GM21723 (cell line): ENCODE results near the gene FGF3.

Source experiments
- ATAC-seq: cut with Tn5 transposase; IDR thresholded peaks from one replicate; pipeline ENCODE4 v1.9.1; 2021; ENCODE audit warnings: mild to moderate bottlenecking, moderate library complexity; ENCODE audit not compliant: unreplicated experiment

Gene FGF3

DNA sequence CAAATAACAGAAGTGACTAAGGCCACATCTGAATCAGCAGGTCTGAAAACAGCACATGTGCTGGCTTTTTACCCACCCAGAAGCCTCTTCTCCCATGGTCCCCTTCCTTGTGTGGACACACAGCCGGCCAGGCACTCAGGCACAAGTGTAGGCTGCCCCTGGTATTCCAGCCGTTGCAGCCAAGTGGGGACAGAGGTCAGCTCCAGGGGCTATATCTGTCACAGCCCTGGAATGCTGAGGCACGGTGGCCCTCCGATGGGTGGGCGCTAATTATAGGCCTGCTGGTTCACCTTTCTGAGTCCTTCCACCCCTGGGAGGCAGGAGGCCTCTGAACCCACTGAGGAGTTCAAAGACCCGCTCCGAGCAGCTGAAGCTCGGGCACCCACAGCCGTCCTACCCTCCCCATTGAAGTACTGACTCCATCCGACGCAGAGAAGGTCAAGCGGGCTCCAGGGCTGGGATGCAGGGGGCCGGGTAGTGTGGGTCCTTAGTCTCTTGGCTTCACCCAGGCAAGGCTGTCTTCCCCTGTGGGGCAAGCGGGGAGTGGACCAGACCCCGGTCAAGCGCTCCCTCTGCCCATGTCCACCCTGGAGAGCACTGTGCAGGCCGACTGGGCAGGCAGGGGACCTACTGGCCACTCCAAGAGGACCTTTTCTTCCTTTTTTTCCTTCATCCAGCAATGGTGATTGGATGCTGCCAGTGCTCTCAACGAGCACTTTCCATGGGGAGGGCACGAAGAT lies 14.3 kb downstream of the FGF3 start:
- ATAC-seq, result no peak

DNA sequence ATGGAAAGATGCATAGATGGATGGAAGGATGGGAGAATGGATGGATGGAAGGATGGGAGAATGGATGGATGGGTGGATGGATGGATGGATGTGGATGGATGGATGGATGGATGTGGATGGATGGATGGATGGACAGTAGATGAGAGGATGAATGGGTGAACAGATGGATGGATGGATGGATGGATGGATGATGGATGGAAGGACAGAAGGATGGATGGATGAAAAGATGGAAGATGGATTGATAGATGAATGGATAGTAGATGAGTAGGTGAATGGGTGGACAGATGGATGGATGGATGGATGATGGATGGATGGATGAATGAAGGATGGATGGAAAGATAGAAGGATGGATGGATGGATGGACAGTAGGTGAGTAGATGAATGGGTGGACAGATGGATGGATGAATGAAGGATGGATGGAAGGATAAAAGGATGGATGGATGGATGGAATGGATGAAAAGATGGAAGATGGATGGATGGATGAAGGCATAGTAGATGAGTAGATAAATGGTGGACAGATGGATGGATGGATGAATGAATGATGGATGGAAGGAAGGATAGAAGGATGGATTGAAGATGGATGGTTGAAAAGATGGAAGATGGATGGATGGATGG lies 15.5 kb downstream of the FGF3 start:
- no peak for ATAC-seq

DNA sequence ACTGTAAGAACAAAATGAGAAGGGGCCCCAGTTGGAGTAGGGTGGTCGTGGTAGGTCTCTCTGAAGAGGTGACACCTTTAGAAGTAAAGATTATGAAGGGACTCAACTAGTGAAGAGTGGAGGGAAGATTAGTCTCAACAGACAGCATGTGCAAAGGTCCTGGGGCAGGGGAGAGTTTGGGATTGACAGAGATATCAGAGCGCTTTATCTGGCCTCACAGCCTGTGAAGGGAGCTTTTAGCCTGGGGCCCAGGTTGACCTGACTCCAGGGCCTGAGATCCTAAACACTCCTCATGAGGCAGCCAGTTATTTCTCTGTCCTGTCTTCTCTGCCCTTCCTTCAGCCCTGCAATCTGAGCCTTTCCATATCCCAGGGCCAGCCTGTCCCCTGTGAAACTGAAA lies 16.2 kb downstream of the FGF3 start:
- no peak for ATAC-seq

DNA sequence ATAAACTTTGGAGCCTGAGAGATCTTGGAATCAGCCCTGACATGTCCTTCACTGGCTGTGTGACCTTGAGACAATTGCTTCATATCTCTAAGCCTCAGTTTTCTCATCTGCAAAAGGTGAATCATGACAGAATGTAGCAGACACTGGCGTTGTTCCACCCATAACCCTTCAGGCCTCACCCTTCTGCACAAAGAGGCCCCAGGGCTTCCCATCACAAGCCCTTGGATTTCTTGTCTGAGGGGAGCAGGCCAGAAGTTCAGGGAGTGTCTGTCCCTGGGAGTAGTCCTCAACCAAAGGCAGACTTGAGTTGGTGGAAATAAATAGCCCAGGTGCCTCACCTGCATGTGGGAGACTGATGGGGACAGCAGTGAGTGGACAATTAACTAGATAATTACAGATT lies 16.6 kb downstream of the FGF3 start:
- ATAC-seq, result no peak

DNA sequence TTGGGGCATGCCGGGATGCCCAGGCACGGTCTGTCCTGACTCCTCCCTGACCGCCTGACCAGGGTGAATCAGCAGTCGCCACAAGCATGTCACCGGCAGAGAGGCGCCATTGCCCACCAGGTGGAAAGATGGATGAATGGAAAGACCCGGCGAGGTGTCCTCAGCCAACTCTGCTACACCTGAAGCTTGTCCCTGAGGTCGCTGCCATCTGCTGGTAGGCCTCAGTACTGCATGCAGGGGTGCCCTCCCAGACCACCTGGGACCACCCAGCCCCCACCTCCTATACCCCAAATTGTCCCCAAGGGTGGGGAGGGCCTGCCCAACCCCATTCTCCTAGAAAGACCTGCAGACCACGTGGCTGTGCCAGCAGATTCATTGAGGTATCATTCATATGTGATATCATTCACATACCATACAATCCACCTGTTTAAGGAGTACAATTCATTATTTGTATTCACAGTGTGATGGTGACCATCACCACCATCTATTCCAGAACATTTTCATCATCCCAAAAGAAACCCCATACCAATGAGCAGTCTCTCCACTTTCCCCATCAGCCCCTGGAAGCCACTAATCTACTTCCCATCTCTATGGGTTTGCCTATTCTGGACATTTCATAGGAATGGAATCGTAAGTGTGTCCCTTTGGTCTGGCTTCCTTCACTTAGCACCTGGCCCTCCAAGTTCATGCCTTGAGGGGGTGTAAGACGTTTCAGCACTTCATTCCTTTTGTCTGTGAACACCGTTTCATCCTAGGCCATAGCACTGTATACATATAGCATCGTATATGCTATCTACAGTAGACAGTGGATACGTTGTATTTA lies 17.5 kb downstream of the FGF3 start:
- no peak for ATAC-seq

GRCh38 chr11:69800278-69800677 lies 18.9 kb downstream of the FGF3 start:
- ATAC-seq, result no peak

GRCh38 chr11:69799582-69799981 lies 19.6 kb downstream of the FGF3 start:
- ATAC-seq, result no peak

- no peak for ATAC-seq
Observed at GRCh38 chr11:69799097-69799496, 20.1 kb downstream of the FGF3 start.

- no peak for ATAC-seq
Observed at GRCh38 chr11:69797737-69798528, 21.3 kb downstream of the FGF3 start.

DNA sequence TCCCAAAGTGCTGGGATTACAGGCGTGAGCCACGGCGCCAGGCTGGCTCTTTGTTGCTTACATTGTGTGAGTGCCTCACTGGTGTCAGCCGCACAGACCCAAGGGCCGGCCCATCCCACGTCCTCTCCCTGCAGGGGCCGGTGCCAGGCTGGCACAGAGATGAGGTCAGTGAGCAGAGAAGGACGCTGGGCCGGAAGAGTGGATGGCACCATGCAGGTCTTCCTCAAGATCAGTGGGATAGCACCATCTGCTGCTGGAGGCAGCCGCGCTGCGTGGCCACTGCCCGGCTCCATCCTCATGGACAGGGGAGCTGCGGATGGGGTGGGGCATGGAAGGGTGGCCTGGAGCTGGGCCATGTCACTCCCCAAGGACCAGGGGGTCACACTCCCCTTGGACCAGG lies 22.1 kb downstream of the FGF3 start:
- ATAC-seq, result no peak

DNA sequence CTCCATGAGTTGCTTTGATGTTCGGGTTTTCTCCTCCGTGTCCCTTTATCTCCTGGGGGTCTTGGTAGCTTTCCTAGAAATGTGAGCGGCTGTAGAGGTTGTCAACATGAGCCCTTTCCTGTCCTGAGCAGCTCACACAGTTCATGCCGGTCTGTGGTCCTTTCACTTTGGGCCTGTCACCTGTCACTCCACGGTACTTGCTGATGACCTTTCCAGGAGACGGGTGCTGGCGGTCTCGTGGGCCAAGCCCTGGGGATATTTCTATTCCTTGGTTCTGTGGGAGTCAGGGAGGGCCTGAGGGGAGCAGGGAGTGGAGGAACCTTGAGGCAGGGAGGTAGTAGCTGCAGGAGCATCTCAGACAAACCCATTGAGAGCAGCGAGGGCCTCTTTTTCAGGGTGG lies 23.2 kb downstream of the FGF3 start:
- ATAC-seq, result no peak

- no peak for ATAC-seq
Observed at GRCh38 chr11:69791276-69792180, 27.7 kb downstream of the FGF3 start.

- ATAC-seq, result no peak
Observed at GRCh38 chr11:69788956-69789355, 30.3 kb downstream of the FGF3 start.

DNA sequence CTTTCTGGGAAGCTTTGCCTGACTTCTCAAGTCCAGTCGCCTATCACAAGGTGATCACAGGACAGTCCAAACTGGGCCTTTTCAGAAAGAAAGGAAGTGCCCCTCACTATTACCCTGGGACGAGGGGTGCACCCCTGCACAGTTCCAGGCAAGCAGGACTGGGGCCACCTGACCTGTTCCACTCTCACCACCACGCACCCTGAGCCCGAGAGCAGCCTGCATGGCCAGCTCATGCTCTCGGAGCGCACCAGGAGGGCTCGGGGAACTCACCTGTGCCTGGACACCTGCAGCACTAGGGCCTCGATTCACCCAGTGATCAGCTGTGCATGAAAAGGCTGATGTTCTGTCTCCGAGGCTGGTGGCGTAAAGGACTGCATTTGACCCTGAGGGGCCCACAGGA lies 31.3 kb downstream of the FGF3 start:
- ATAC-seq, result no peak

DNA sequence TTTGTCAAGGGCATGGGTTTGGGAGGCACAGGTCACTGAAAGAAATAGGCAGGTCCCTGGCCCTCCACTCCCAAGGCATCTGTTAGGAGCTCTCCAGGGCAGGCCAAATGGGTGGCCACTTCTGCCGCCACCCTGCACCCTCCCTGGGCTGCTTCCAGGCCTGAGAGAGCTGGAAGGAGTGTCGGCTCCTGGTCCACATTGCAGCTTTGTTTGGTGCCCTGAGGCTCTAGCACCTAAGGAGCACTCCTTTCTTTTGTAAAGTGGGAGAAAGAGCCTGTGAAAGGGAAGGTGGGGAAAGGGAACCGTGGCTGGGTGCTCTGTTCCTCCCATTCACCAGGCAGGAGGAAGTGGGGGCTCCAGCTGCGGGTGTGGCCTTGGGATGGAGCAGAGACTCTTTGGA lies 31.8 kb downstream of the FGF3 start:
- ATAC-seq, result no peak

DNA sequence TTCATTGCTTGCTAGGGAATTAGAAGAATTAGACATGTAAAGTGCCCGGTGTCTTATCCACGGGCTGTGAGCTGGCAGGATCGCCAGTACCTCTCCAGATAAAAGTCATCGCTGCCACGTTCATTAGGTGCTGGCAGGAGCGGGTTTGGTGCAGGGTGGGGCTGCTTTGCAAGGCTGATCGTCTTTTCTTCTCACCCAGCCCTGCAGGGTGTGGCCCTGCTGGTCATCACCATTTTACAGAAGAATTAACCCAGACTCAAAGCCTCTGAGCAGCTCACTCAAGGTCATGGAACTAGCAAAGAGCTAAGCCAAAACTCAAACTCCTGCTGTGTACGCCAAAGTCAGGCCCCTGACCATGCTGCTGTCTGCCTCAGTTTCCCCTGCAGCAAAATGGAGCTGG lies 38.0 kb downstream of the FGF3 start:
- ATAC-seq, result no peak

DNA sequence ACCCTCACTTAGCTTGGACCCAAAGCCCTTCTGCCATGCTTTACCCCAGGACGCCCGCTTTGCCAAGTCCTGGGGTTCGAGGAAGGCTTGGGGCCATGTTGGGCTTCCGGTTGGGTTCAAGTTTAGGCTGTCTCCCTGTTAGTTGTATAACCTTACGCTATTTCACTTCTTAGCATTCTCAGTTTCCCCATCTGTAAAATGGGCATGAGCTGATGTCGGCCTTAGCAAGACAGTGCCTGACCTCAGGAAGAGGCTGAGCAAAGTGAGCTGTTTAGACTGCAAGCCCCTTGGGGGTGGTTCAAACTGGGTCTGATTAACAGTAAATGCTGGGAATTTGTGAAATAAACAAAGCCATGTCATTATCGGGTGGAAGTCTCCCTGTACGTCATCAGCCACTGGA lies 40.8 kb downstream of the FGF3 start:
- ATAC-seq, result no peak

GRCh38 chr11:69775163-69775755 lies 44.0 kb downstream of the FGF3 start, which contains the start of gene FGF4:
TSS of gene FGF4 (minus strand) at chr11:69775341. CDS start at chr11:69775084, 257 bp downstream.
- no peak for ATAC-seq

DNA sequence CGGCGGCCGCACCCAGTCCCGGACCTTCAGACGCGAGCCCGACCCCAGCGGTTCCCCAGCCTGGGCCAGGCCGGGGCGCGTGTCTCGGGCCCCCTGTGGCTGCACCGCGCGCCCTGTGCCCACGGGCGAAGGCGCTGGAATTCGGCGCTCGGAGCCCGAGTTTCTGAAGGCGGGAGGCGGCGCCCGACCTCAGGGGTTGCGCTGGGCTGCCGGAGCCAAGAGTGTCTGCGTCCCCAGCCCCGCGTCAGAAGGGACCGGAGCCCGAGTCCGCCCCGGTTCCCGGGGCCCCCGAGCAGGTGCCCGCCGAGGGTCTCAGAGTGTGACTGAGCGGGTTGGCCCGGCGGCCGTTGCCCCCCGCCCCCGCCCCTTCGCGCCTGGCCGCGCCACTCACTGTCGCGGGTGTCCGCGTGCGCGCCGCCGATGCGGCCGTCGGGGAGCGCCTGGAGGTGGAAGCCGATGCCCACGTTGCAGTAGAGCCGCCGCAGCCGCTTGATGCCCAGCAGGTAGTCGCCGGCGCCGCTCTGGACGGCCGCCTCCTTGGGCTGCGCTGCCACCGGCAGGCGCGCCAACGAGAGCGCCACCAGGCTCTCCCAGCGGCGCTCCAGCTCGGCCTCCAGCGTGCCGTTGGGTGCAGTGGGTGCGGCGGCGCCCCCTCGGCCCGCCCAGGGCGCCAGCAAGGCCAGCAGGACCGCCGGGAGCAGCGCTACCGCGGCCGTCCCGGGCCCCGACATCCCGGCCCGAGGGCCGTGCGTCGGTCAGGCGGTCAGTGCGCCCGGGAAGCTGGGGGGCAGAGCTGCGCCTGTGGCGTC lies 44.7 kb downstream of the FGF3 start:
- ATAC-seq, result no peak
